ENCODE data around the gene HCFC1R1.
"Not testable (repeated sequence)": the region's sequence is repeated elsewhere in the genome, so short reads cannot be mapped to it uniquely, and the experiment has no call there.

GRCh38 chr16:3053330-3053710 lies 29.6 kb upstream of the HCFC1R1 start:
- TF ChIP-seq POLR2A, POLR2AphosphoS5 (IDR thresholded peaks at IDR 0.05; ENCODE audit: low read depth, low read length): not testable (repeated sequence)

Measured in GM12892 (cell line).